SU-DHL-6 (cell line): ENCODE results near the gene VASN.

ENCODE experiments used
- H2AFZ ChIP-seq: fragments of 200-600 bp; sonication (generic); 2 replicates; pipeline ENCODE4 v1.6.1; 2014; ENCODE audit warnings: low read depth, mild to moderate bottlenecking, moderate library complexity, mixed read lengths, antibody characterized with exemption, low read length; ENCODE audit not compliant: severe bottlenecking
- H3F3A ChIP-seq: fragments of 200-600 bp; shearing (Covaris generic); 2 replicates; pipeline ENCODE4 v1.6.0; 2016; ENCODE audit warnings: antibody characterized with exemption, mild to moderate bottlenecking; ENCODE audit not compliant: insufficient read depth
- H3K27ac ChIP-seq: fragments of 200-600 bp; sonication (generic); 2 replicates; pipeline ENCODE4 v1.5.1; 2016; ENCODE audit warnings: low read depth, mild to moderate bottlenecking, low read length, moderate library complexity, mixed read lengths
- H3K27me3 ChIP-seq: fragments of 200-600 bp; sonication (generic), shearing (Covaris generic); 2 replicates; pipeline ENCODE4 v1.6.0; 2014; ENCODE audit warnings: mild to moderate bottlenecking, low read length
- H3K36me3 ChIP-seq: fragments of 200-600 bp; sonication (generic); 2 replicates; pipeline ENCODE4 v1.6.1; 2014; ENCODE audit warnings: mild to moderate bottlenecking, low read length, mixed read lengths
- H3K4me2 ChIP-seq: fragments of 300-600, 200-600 bp; shearing (Covaris generic), sonication (generic); 2 replicates; pipeline ENCODE4 v1.6.0; 2014; ENCODE audit warnings: low read length, low read depth, mild to moderate bottlenecking; ENCODE audit not compliant: poor library complexity, severe bottlenecking
- H3K4me3 ChIP-seq: fragments of 200-600 bp; sonication (generic); 2 replicates; pipeline ENCODE4 v1.5.1; 2014; ENCODE audit warnings: antibody characterized with exemption, low read length, mild to moderate bottlenecking, mixed read lengths; ENCODE audit not compliant: insufficient read depth, poor library complexity, severe bottlenecking
- H3K79me2 ChIP-seq: fragments of 200-600 bp; sonication (generic); 2 replicates; pipeline ENCODE4 v1.6.1; 2014; ENCODE audit warnings: mild to moderate bottlenecking, low read length, moderate library complexity; ENCODE audit not compliant: insufficient read depth
- H3K9ac ChIP-seq: fragments of 200-600 bp; sonication (generic); 2 replicates; pipeline ENCODE4 v1.7.0; 2014; ENCODE audit warnings: mild to moderate bottlenecking, low read length
- H3K9me2 ChIP-seq: fragments of 200-600 bp; sonication (generic); replicated peaks from 2 replicates; pipeline ENCODE4 v1.6.1; 2014; ENCODE audit warnings: low read length; ENCODE audit not compliant: insufficient read depth
- H3K9me3 ChIP-seq: fragments of 200-600 bp; sonication (generic); 2 replicates; pipeline ENCODE4 v1.6.1; 2014; ENCODE audit warnings: low read length, mixed read lengths; ENCODE audit not compliant: insufficient read depth
- H4K20me1 ChIP-seq: fragments of 200-600 bp; sonication (generic); 2 replicates; pipeline ENCODE4 v1.6.1; 2014; ENCODE audit warnings: low read depth, mild to moderate bottlenecking, antibody characterized with exemption, low read length, moderate library complexity, mixed read lengths
- CTCF ChIP-seq: fragments of 200-600 bp; sonication (generic); IDR thresholded peaks from one replicate; pipeline ENCODE4 v1.5.1; 2017; ENCODE audit warnings: antibody characterized with exemption, mild to moderate bottlenecking, low read length, moderate library complexity; ENCODE audit not compliant: insufficient read depth, poor library complexity, severe bottlenecking
- EZH2phosphoT487 ChIP-seq: fragments of 200-600 bp; sonication (generic), shearing (Covaris generic); conservative IDR thresholded peaks from 2 replicates; pipeline ENCODE4 v1.6.1; 2018; ENCODE audit warnings: mild to moderate bottlenecking, antibody characterized with exemption, low read length, moderate library complexity, mixed read lengths

Gene VASN

GRCh38 chr16:4373356-4373908, 1.8 kb downstream of the VASN start:
- Histone ChIP-seq H3K27ac (no peak overlapping the region), H2AFZ (no peak overlapping the region), H3K9me3 (no peaks in the 10 kb centered on the region), H3K27me3 (no peaks in the 10 kb centered on the region), H3K36me3 (no peaks in the 10 kb centered on the region), H4K20me1 (peaks cover 3% of the 10 kb centered on the region; the same call in 1 of the 2 replicates), H3K9ac (no peak overlapping the region), H3K4me2 (no peak overlapping the region), H3K79me2 (no peaks in the 10 kb centered on the region), H3F3A (no peaks in the 10 kb centered on the region), H3K9me2 (no peaks in the 10 kb centered on the region), H3K4me3 (no peak overlapping the region)
- TF ChIP-seq CTCF = no peak
- TF ChIP-seq EZH2phosphoT487 = no peak

- Histone ChIP-seq H3K4me2 (no peak overlapping the region), H4K20me1 (peaks cover 3% of the 10 kb centered on the region; the same call in 1 of the 2 replicates), H3K27me3 (no peaks in the 10 kb centered on the region), H3K4me3 (no peak overlapping the region), H3K9me2 (no peaks in the 10 kb centered on the region), H3K9ac (no peak overlapping the region), H3F3A (no peaks in the 10 kb centered on the region), H3K79me2 (no peaks in the 10 kb centered on the region), H3K9me3 (no peaks in the 10 kb centered on the region), H3K27ac (no peak overlapping the region), H2AFZ (no peak overlapping the region), H3K36me3 (no peaks in the 10 kb centered on the region)
- TF ChIP-seq EZH2phosphoT487 = no peak
- TF ChIP-seq CTCF = no peak
These were observed 2.5 kb downstream of the VASN start for GRCh38 chr16:4373909-4374742.

GRCh38 chr16:4375717-4376116, 4.1 kb downstream of the VASN start:
- H3K9ac ChIP-seq = no peak overlapping the region
- peaks cover 3% of the 10 kb centered on the region; the same call in 1 of the 2 replicates for H4K20me1 ChIP-seq
- no peak overlapping the region for H3K27ac ChIP-seq

More at GRCh38 chr16:4375717-4376116, 4.1 kb downstream of the VASN start:
- Histone ChIP-seq H3K27me3 (no peaks in the 10 kb centered on the region), H3K4me3 (no peak overlapping the region), H3K36me3 (no peaks in the 10 kb centered on the region), H2AFZ (no peak overlapping the region), H3K4me2 (no peak overlapping the region), H3F3A (no peaks in the 10 kb centered on the region), H3K9me3 (no peaks in the 10 kb centered on the region), H3K9me2 (no peaks in the 10 kb centered on the region), H3K79me2 (no peaks in the 10 kb centered on the region)
- TF ChIP-seq CTCF (no peak), EZH2phosphoT487 (no peak)
